T-helper 17 cell (primary cell): ENCODE results near the gene FER1L5. TPM values are rescaled to one million over a fixed set of nuclear protein-coding genes. Genes with fewer than 3 reads are reported as not detected.

ENCODE experiments used
- ATAC-seq: fragments of 150-1000 bp; cut with Tn5 transposase; 2 replicates; pipeline ENCODE4 v1.10.0; 2021; ENCODE audit warnings: mild to moderate bottlenecking, moderate library complexity
- DNase-seq, 3 donors: peaks; one replicate each; pipeline versions ENCODE4 v3.0.0 to v3.0.0-alpha.2; 2020 to 2021
- H3K9me3 ChIP-seq: one replicate; pipeline ENCODE4 v1.7.0; 2013; ENCODE audit warnings: low read length, mild to moderate bottlenecking; ENCODE audit not compliant: control insufficient read depth, poor library complexity, severe bottlenecking
- H3K27ac Mint-ChIP-seq: one replicate; pipeline ENCODE4 v1.8.0; 2022; ENCODE audit warnings: mild to moderate bottlenecking, moderate library complexity, mixed read lengths
- H3K27me3 Mint-ChIP-seq: one replicate; pipeline ENCODE4 v1.8.0; 2022; ENCODE audit warnings: mixed read lengths
- H3K36me3 Mint-ChIP-seq: one replicate; pipeline ENCODE4 v1.8.0; 2022; ENCODE audit warnings: low read depth, mixed read lengths
- H3K4me1 Mint-ChIP-seq: one replicate; pipeline ENCODE4 v1.8.0; 2022; ENCODE audit warnings: mild to moderate bottlenecking, mixed read lengths
- H3K4me3 Mint-ChIP-seq: one replicate; pipeline ENCODE4 v1.8.0; 2022; ENCODE audit warnings: mild to moderate bottlenecking, moderate library complexity, mixed read lengths
- total RNA-seq, 4 donors: library from RNA in 2 of 4; stranded (reverse) in 2 of 4; gene quantifications; one replicate each; pipeline ENCODE4 v1.2.3 and lab custom pipeline; 2022 to 2026

The FER1L5 gene
- total RNA-seq, 2 donors from 2014 or later: not detected

GRCh38 chr2:96737251-96737650, 94.7 kb downstream of the FER1L5 start:
- no peak overlapping the region for H3K4me3 Mint-ChIP-seq
- DNase-seq (no peak), ATAC-seq (no peak)
- H3K9me3 ChIP-seq: no peaks in the 10 kb centered on the region
- H3K27me3 Mint-ChIP-seq: no peaks in the 10 kb centered on the region
- H3K27ac Mint-ChIP-seq: peak overlapping the region; percentile 99
- H3K4me1 Mint-ChIP-seq: peaks cover 36% of the 10 kb centered on the region
- H3K36me3 Mint-ChIP-seq: peaks cover 4% of the 10 kb centered on the region

- Mint-ChIP-seq H3K27ac (peak overlapping the region; percentile 99), H3K27me3 (no peaks in the 10 kb centered on the region), H3K36me3 (peaks cover 4% of the 10 kb centered on the region), H3K4me3 (peak overlapping the region; percentile 86), H3K4me1 (peaks cover 36% of the 10 kb centered on the region)
- peak; percentile 64 for ATAC-seq
- H3K9me3 ChIP-seq: no peaks in the 10 kb centered on the region
- peak in 2 of 3 donors; percentile 28 to 34 for DNase-seq
Measured at GRCh38 chr2:96737831-96738230, 95.3 kb downstream of the FER1L5 start.

- DNase-seq (no peak), ATAC-seq (no peak)
- H3K4me1 Mint-ChIP-seq: peaks cover 38% of the 10 kb centered on the region
- H3K27ac Mint-ChIP-seq: peak overlapping the region; percentile 99
- H3K4me3 Mint-ChIP-seq: peak overlapping the region; percentile 99
- H3K27me3 Mint-ChIP-seq: no peaks in the 10 kb centered on the region
- no peaks in the 10 kb centered on the region for H3K9me3 ChIP-seq
- peaks cover 4% of the 10 kb centered on the region for H3K36me3 Mint-ChIP-seq
Measured at GRCh38 chr2:96739076-96739632, 96.6 kb downstream of the FER1L5 start.

GRCh38 chr2:96739633-96740428, 97.3 kb downstream of the FER1L5 start, which contains the start of gene LMAN2L:
TSS of gene LMAN2L (minus strand) at chr2:96740064. CDS start at chr2:96740040, 24 bp downstream.
- Mint-ChIP-seq H3K36me3 (peaks cover 3% of the 10 kb centered on the region), H3K4me3 (peak within 1 kb of the TSS; percentile 99), H3K27ac (peak within 1 kb of the TSS; percentile 99), H3K27me3 (no peaks in the 10 kb centered on the region), H3K4me1 (peaks cover 35% of the 10 kb centered on the region)
- peak; percentile 90 to 93 (median 92) for DNase-seq
- no peaks in the 10 kb centered on the region for H3K9me3 ChIP-seq
- peak; percentile 97 for ATAC-seq

GRCh38 chr2:96747061-96747617, 104.6 kb downstream of the FER1L5 start:
- ATAC-seq: no peak
- H3K9me3 ChIP-seq: no peaks in the 10 kb centered on the region
- H3K36me3 Mint-ChIP-seq: no peaks in the 10 kb centered on the region
- H3K27ac Mint-ChIP-seq: no peak overlapping the region
- no peaks in the 10 kb centered on the region for H3K27me3 Mint-ChIP-seq
- DNase-seq: no peak
- no peak overlapping the region for H3K4me3 Mint-ChIP-seq
- peaks cover 2% of the 10 kb centered on the region for H3K4me1 Mint-ChIP-seq

- ATAC-seq (no peak), DNase-seq (no peak)
- Mint-ChIP-seq H3K36me3 (no peaks in the 10 kb centered on the region), H3K27ac (no peak overlapping the region), H3K4me1 (no peaks in the 10 kb centered on the region), H3K27me3 (no peaks in the 10 kb centered on the region), H3K4me3 (no peak overlapping the region)
- H3K9me3 ChIP-seq: no peaks in the 10 kb centered on the region
Measured at GRCh38 chr2:96751800-96752199, 109.2 kb downstream of the FER1L5 start.

- H3K27ac Mint-ChIP-seq: no peak overlapping the region
Measured at GRCh38 chr2:96753661-96754282, 111.2 kb downstream of the FER1L5 start.

GRCh38 chr2:96754317-96754716, 111.8 kb downstream of the FER1L5 start:
- peaks cover 4% of the 10 kb centered on the region for H3K4me1 Mint-ChIP-seq
- H3K27ac Mint-ChIP-seq: no peak overlapping the region
- no peaks in the 10 kb centered on the region for H3K9me3 ChIP-seq
- DNase-seq: no peak
- ATAC-seq: no peak
- H3K27me3 Mint-ChIP-seq: no peaks in the 10 kb centered on the region
- no peaks in the 10 kb centered on the region for H3K36me3 Mint-ChIP-seq
- no peak overlapping the region for H3K4me3 Mint-ChIP-seq

More at GRCh38 chr2:96753661-96754282, 111.2 kb downstream of the FER1L5 start:
- Mint-ChIP-seq H3K27me3 (no peaks in the 10 kb centered on the region), H3K4me3 (no peak overlapping the region), H3K4me1 (peaks cover 1% of the 10 kb centered on the region), H3K36me3 (no peaks in the 10 kb centered on the region)
- no peaks in the 10 kb centered on the region for H3K9me3 ChIP-seq
- ATAC-seq (no peak), DNase-seq (no peak)

Other genes with a start within 250 kb of the FER1L5 start
- under 1 TPM in 1 of 2 donors, not detected in 1; 0.44 TPM for gene NEURL3, start 137.4 kb upstream of the FER1L5 start, total RNA-seq
- 100 to 1,000 TPM; 126 to 139 TPM for gene ARID5A, start 106.0 kb upstream of the FER1L5 start, total RNA-seq
- gene KANSL3, start 4.5 kb upstream of the FER1L5 start, total RNA-seq: 10 to 100 TPM; 57.4 to 61.2 TPM
- gene LMAN2L, start 97.3 kb downstream of the FER1L5 start, total RNA-seq: 1 to 10 TPM; 3.6 to 7.1 TPM
- 1 to 10 TPM; 6.4 to 8.1 TPM for gene CNNM4, start 118.1 kb downstream of the FER1L5 start, total RNA-seq
- gene CNNM3, start 173.5 kb downstream of the FER1L5 start, total RNA-seq: 10 to 100 TPM; 30.8 to 39.5 TPM
- gene ANKRD23, start 201.3 kb downstream of the FER1L5 start, total RNA-seq: 10 to 100 TPM in 1 of 2 donors, 1 to 10 TPM in 1; 7.6 to 11.2 TPM
- gene ANKRD39, start 215.3 kb downstream of the FER1L5 start, total RNA-seq: 10 to 100 TPM; 16.8 to 18.6 TPM
- 10 to 100 TPM; 25.5 to 30.9 TPM for gene SEMA4C, start 227.3 kb downstream of the FER1L5 start, total RNA-seq